ENCODE results near the gene PKIB. TPM values are rescaled to one million over a fixed set of nuclear protein-coding genes. Genes with fewer than 3 reads are reported as not detected.
A peak's percentile ranks its signal among the peaks of the same experiment; 100 is the strongest.

The PKIB gene
- total RNA-seq, 2 donors from 2014 or later, result 46.0 to 56.1 TPM

DNA sequence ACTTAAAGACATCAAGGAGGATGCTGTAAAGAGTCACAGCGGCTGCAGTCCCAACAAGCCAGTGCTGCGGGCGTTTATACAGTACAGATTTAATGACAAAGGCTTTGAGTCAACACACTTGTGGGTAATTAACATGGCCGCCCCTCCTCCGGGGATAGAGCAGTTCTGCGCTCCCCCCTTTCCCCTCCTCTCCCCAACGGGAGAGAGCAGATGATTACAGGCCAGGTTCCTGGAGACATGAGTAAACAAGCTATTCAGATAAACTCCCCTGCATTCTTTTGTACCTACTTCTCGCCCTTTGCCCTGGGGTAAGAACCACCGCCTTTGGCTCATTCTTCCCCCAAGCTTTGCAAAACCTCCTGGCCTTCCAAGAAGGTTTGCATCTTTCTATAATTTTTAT, 145.7 kb downstream of the PKIB start:
- WGBS, 2 experiments (ENCODE audit: insufficient coverage in 1 of 2, insufficient read length in 1 of 2), result 69 to 73% methylated on average over 3 to 9 of the region's 9 CpGs
- peak; percentile 62 for DNase-seq
- TF ChIP-seq, protein P1, sequence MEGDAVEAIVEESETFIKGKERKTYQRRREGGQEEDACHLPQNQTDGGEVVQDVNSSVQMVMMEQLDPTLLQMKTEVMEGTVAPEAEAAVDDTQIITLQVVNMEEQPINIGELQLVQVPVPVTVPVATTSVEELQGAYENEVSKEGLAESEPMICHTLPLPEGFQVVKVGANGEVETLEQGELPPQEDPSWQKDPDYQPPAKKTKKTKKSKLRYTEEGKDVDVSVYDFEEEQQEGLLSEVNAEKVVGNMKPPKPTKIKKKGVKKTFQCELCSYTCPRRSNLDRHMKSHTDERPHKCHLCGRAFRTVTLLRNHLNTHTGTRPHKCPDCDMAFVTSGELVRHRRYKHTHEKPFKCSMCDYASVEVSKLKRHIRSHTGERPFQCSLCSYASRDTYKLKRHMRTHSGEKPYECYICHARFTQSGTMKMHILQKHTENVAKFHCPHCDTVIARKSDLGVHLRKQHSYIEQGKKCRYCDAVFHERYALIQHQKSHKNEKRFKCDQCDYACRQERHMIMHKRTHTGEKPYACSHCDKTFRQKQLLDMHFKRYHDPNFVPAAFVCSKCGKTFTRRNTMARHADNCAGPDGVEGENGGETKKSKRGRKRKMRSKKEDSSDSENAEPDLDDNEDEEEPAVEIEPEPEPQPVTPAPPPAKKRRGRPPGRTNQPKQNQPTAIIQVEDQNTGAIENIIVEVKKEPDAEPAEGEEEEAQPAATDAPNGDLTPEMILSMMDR (conservative IDR thresholded peaks at IDR 0.05), result no peak
- no peak overlapping the region for H3K27ac ChIP-seq (ENCODE audit: low read depth, low read length)
- Mint-ChIP-seq H3K27me3 (ENCODE audit: insufficient read depth) (peaks cover 75% of the 10 kb centered on the region), H3K27ac (no peak overlapping the region), H3K4me1 (peaks cover 9% of the 10 kb centered on the region), H3K9me3 (peaks cover 31% of the 10 kb centered on the region), H3K4me3 (no peak overlapping the region), H3K36me3 (ENCODE audit: low read depth) (peaks cover 6% of the 10 kb centered on the region)
- no peak overlapping the region for H3K4me3 ChIP-seq (ENCODE audit: low read length)
- peaks cover 10% of the 10 kb centered on the region for H3K9me3 ChIP-seq (ENCODE audit: control insufficient read depth, low read length)
- no peaks in the 10 kb centered on the region for H3K27me3 ChIP-seq (ENCODE audit: control insufficient read depth, insufficient read depth, low read length, poor library complexity, severe bottlenecking)
- H3K36me3 ChIP-seq (ENCODE audit: control insufficient read depth, insufficient read depth, low read length), result no peaks in the 10 kb centered on the region
- H3K4me1 ChIP-seq (ENCODE audit: control insufficient read depth, insufficient read depth, low read length), result no peaks in the 10 kb centered on the region
- H3K9ac ChIP-seq (ENCODE audit: extremely low read depth, low read length, poor library complexity, severe bottlenecking), result no peak overlapping the region

DNA sequence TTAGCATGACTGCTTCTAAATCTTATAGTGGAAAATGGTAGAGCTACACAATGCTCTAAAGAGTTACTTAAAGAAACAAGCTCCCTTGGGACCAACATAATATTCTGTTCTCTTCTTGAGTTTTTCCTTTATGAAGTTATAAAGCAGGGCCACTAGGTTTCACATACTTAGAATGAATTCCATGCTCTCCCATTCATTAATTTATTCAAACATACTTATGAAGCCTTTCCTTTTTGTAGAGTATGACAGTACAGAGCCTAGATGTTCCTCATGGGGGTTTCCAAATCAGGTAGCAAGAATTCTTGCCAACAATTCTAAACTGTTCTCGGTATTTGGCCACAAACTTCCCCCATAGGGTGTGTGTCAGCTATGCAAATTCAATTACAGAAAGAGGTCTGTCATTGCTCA, 148.7 kb downstream of the PKIB start:
- Histone ChIP-seq H3K9ac (ENCODE audit: extremely low read depth, low read length, poor library complexity, severe bottlenecking) (no peak overlapping the region), H3K9me3 (ENCODE audit: control insufficient read depth, low read length) (peaks cover 10% of the 10 kb centered on the region), H3K4me3 (ENCODE audit: low read length) (no peak overlapping the region), H3K27me3 (ENCODE audit: control insufficient read depth, insufficient read depth, low read length, poor library complexity, severe bottlenecking) (no peaks in the 10 kb centered on the region), H3K36me3 (ENCODE audit: control insufficient read depth, insufficient read depth, low read length) (no peaks in the 10 kb centered on the region), H3K4me1 (ENCODE audit: control insufficient read depth, insufficient read depth, low read length) (no peaks in the 10 kb centered on the region), H3K27ac (ENCODE audit: low read depth, low read length) (no peak overlapping the region)
- Mint-ChIP-seq H3K9me3 (peaks cover 35% of the 10 kb centered on the region), H3K36me3 (ENCODE audit: low read depth) (peaks cover 6% of the 10 kb centered on the region), H3K4me3 (no peak overlapping the region), H3K4me1 (no peaks in the 10 kb centered on the region), H3K27me3 (ENCODE audit: insufficient read depth) (peaks cover 74% of the 10 kb centered on the region), H3K27ac (no peak overlapping the region)
- DNase-seq, result no peak
- TF ChIP-seq, protein P1 (conservative IDR thresholded peaks at IDR 0.05), result no peak
- WGBS, 2 experiments (ENCODE audit: insufficient coverage in 1 of 2, insufficient read length in 1 of 2), result 78% methylated on average over 1 of the region's 1 CpG; no CpG with 5 or more reads in 1 of the 2 experiments

DNA sequence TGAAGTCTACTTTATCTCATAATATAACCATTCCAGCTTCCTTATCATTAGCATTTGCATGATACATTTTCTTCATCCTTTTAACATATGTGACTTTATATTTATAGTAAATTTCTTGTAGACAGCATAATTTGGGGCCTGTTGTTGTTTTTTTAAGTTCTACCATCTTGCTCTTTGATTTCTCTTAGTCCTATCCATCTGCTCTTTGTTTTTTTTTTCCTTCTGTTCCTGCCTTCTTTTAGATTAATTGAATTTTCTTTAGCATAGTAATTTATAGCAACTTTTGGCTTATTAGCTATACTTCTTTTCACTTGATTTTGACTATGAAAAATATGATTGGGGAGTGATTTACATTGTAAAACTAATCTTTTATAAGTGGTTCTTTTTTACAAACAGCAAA, 150.1 kb downstream of the PKIB start:
- Histone ChIP-seq H3K4me3 (ENCODE audit: low read length) (no peak overlapping the region), H3K27me3 (ENCODE audit: control insufficient read depth, insufficient read depth, low read length, poor library complexity, severe bottlenecking) (no peaks in the 10 kb centered on the region), H3K27ac (ENCODE audit: low read depth, low read length) (no peak overlapping the region), H3K36me3 (ENCODE audit: control insufficient read depth, insufficient read depth, low read length) (no peaks in the 10 kb centered on the region), H3K9ac (ENCODE audit: extremely low read depth, low read length, poor library complexity, severe bottlenecking) (no peak overlapping the region), H3K9me3 (ENCODE audit: control insufficient read depth, low read length) (no peaks in the 10 kb centered on the region), H3K4me1 (ENCODE audit: control insufficient read depth, insufficient read depth, low read length) (no peaks in the 10 kb centered on the region)
- no peak for DNase-seq
- no peaks in the 10 kb centered on the region for H3K36me3 Mint-ChIP-seq (ENCODE audit: low read depth)
- H3K4me1 Mint-ChIP-seq, result no peaks in the 10 kb centered on the region
- peaks cover 25% of the 10 kb centered on the region for H3K9me3 Mint-ChIP-seq
- H3K27me3 Mint-ChIP-seq (ENCODE audit: insufficient read depth), result peaks cover 64% of the 10 kb centered on the region
- TF ChIP-seq, protein P1 (conservative IDR thresholded peaks at IDR 0.05), result no peak
- H3K4me3 Mint-ChIP-seq, result no peak overlapping the region
- H3K27ac Mint-ChIP-seq, result no peak overlapping the region
